Smooth muscle cell (in vitro differentiated cells): ENCODE measurements around the gene ABHD12. TPM values are rescaled to one million over a fixed set of nuclear protein-coding genes. Genes with fewer than 3 reads are reported as not detected.

Source experiments
- DNase-seq: peaks from one replicate; lab custom pipeline; 2025; ENCODE audit not compliant: unreplicated experiment; lab: John Stamatoyannopoulos, UW
- H2AFZ ChIP-seq: fragments of 200-600 bp; sonication (generic); 2 replicates; pipeline ENCODE4 v1.6.0; 2016; ENCODE audit warnings: antibody characterized with exemption, low read depth, mild to moderate bottlenecking
- H3F3A ChIP-seq: fragments of 200-600 bp; sonication (generic); 2 replicates; pipeline ENCODE4 v1.6.0; 2017; ENCODE audit warnings: antibody characterized with exemption, low read depth
- H3K27ac ChIP-seq: fragments of 200-600 bp; sonication (generic); 2 replicates; pipeline ENCODE4 v1.5.1; 2016; ENCODE audit warnings: low read depth, mild to moderate bottlenecking
- H3K27me3 ChIP-seq: fragments of 200-600 bp; sonication (generic); 2 replicates; pipeline ENCODE4 v1.6.1; 2016; ENCODE audit warnings: low read depth, mild to moderate bottlenecking
- H3K36me3 ChIP-seq: fragments of 200-600 bp; sonication (generic); 2 replicates; pipeline ENCODE4 v1.5.1; 2016; ENCODE audit warnings: low read depth
- H3K4me1 ChIP-seq: fragments of 200-600 bp; sonication (generic); 2 replicates; pipeline ENCODE4 v1.5.1; 2016; ENCODE audit warnings: low read depth
- H3K4me2 ChIP-seq: fragments of 200-600 bp; sonication (generic); 2 replicates; pipeline ENCODE4 v1.6.0; 2016; ENCODE audit warnings: mild to moderate bottlenecking
- H3K4me3 ChIP-seq: fragments of 200-600 bp; sonication (generic); 2 replicates; pipeline ENCODE4 v1.5.1; 2016; ENCODE audit warnings: mild to moderate bottlenecking
- H3K79me2 ChIP-seq: fragments of 200-600 bp; sonication (generic); 2 replicates; pipeline ENCODE4 v1.6.0; 2016; ENCODE audit warnings: low read depth, mild to moderate bottlenecking
- H3K9ac ChIP-seq: fragments of 200-600 bp; sonication (generic); 2 replicates; pipeline ENCODE4 v1.6.0; 2016; ENCODE audit warnings: low read depth
- H3K9me3 ChIP-seq: fragments of 200-600 bp; sonication (generic); replicated peaks from 2 replicates; pipeline ENCODE4 v1.5.1; 2016; ENCODE audit warnings: low read depth
- H4K20me1 ChIP-seq: fragments of 200-600 bp; sonication (generic); 2 replicates; pipeline ENCODE4 v1.6.0; 2016; ENCODE audit warnings: low read depth
- WGBS: methylation state at CpG from one replicate; pipeline ENCODE4 v1.1.7; 2016; ENCODE audit warnings: low lambda C conversion rate; 5-methylcytosine and 5-hydroxymethylcytosine counted together
- polyA plus RNA-seq: library from polyadenylated mRNA; unstranded; fragments of >200 nt; fragmentation: Nextera tagmentation; extraction: Ambion mirVana; gene quantifications from 2 replicates; pipeline ENCODE4 v1.2.1, GENCODE V29; 2016
- total RNA-seq: library from RNA; depleted of rRNA; stranded (reverse); fragments of >200 nt; gene quantifications from 2 replicates; pipeline ENCODE4 v1.2.3, GENCODE V29; 2014
- TF ChIP-seq, protein P1 (sequence below): fragments of 200-600 bp; sonication (generic); IDR thresholded peaks from 2 replicates; pipeline ENCODE4 v1.5.1; 2017; ENCODE audit warnings: borderline replicate concordance, mild to moderate bottlenecking, antibody characterized with exemption; ENCODE audit not compliant: insufficient read depth, poor library complexity, severe bottlenecking

Gene ABHD12
- total and polyA plus RNA-seq, 2 experiments from 2014 or later: 18.5 to 41.8 TPM

GRCh38 chr20:25344634-25345033 lies 46.0 kb downstream of the ABHD12 start:
- Histone ChIP-seq H3K36me3 (no peaks in the 10 kb centered on the region), H3K9me3 (no peaks in the 10 kb centered on the region), H4K20me1 (peaks cover 47% of the 10 kb centered on the region), H2AFZ (no peak overlapping the region), H3K4me2 (no peak overlapping the region), H3F3A (no peaks in the 10 kb centered on the region), H3K27ac (no peak overlapping the region), H3K27me3 (no peaks in the 10 kb centered on the region), H3K79me2 (peaks cover 27% of the 10 kb centered on the region), H3K4me1 (no peaks in the 10 kb centered on the region), H3K4me3 (no peak overlapping the region), H3K9ac (no peak overlapping the region)
- 92% methylated on average over 3 of the region's 3 CpGs for WGBS
- TF ChIP-seq, protein P1, sequence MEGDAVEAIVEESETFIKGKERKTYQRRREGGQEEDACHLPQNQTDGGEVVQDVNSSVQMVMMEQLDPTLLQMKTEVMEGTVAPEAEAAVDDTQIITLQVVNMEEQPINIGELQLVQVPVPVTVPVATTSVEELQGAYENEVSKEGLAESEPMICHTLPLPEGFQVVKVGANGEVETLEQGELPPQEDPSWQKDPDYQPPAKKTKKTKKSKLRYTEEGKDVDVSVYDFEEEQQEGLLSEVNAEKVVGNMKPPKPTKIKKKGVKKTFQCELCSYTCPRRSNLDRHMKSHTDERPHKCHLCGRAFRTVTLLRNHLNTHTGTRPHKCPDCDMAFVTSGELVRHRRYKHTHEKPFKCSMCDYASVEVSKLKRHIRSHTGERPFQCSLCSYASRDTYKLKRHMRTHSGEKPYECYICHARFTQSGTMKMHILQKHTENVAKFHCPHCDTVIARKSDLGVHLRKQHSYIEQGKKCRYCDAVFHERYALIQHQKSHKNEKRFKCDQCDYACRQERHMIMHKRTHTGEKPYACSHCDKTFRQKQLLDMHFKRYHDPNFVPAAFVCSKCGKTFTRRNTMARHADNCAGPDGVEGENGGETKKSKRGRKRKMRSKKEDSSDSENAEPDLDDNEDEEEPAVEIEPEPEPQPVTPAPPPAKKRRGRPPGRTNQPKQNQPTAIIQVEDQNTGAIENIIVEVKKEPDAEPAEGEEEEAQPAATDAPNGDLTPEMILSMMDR: no peak
- DNase-seq: no peak

GRCh38 chr20:25341716-25342680 lies 48.6 kb downstream of the ABHD12 start:
- 84% methylated on average over 9 of the region's 9 CpGs for WGBS
- H3K79me2 ChIP-seq: peaks cover 27% of the 10 kb centered on the region

GRCh38 chr20:25340380-25340779 lies 50.3 kb downstream of the ABHD12 start:
- no peaks in the 10 kb centered on the region for H3K4me1 ChIP-seq
- no peak overlapping the region for H3K4me2 ChIP-seq
- no peaks in the 10 kb centered on the region for H3F3A ChIP-seq
- H3K79me2 ChIP-seq: peaks cover 17% of the 10 kb centered on the region
- H2AFZ ChIP-seq: no peak overlapping the region
- peaks cover 41% of the 10 kb centered on the region for H4K20me1 ChIP-seq
- WGBS: 68% methylated on average over 1 of the region's 1 CpG
- TF ChIP-seq, protein P1: no peak
- no peaks in the 10 kb centered on the region for H3K9me3 ChIP-seq
- no peak overlapping the region for H3K4me3 ChIP-seq
- no peaks in the 10 kb centered on the region for H3K27me3 ChIP-seq
- no peak overlapping the region for H3K27ac ChIP-seq
- no peaks in the 10 kb centered on the region for H3K36me3 ChIP-seq
- no peak overlapping the region for H3K9ac ChIP-seq
- DNase-seq: no peak

More at GRCh38 chr20:25341716-25342680, 48.6 kb downstream of the ABHD12 start:
- no peaks in the 10 kb centered on the region for H3F3A ChIP-seq
- no peaks in the 10 kb centered on the region for H3K27me3 ChIP-seq
- no peaks in the 10 kb centered on the region for H3K36me3 ChIP-seq
- H3K9ac ChIP-seq: no peak overlapping the region
- TF ChIP-seq, protein P1: no peak
- no peak overlapping the region for H3K4me3 ChIP-seq
- H4K20me1 ChIP-seq: peaks cover 49% of the 10 kb centered on the region
- H2AFZ ChIP-seq: no peak overlapping the region
- peak overlapping the region; percentile 48 for H3K27ac ChIP-seq
- DNase-seq: no peak
- H3K4me1 ChIP-seq: no peaks in the 10 kb centered on the region
- no peaks in the 10 kb centered on the region for H3K9me3 ChIP-seq
- H3K4me2 ChIP-seq: no peak overlapping the region
